Measurements from ENCODE around the gene EDA2R. TPM values are rescaled to one million over a fixed set of nuclear protein-coding genes. Genes with fewer than 3 reads are reported as not detected.

EDA2R gene
- total RNA-seq, 3 donors from 2014 or later: 2.2 to 7.0 (median 6.2) TPM

GRCh38 chrX:66632473-66632872, 6.4 kb downstream of the EDA2R start:
- no peaks in the 10 kb centered on the region for H3K36me3 ChIP-seq
- no peak overlapping the region for H3K4me3 ChIP-seq
- H3K27ac ChIP-seq: no peak overlapping the region
- intact Hi-C loops (cut with DNase I; ENCODE audit: low total_unique reads): no loop called here
- DNase-seq (ENCODE audit: low spot score in 2 of 2): no peak
- H3K9me3 ChIP-seq: no peaks in the 10 kb centered on the region
- peaks cover 0 to 4% of the 10 kb centered on the region in 2 donors for H3K27me3 ChIP-seq
- TF ChIP-seq POLR2AphosphoS5 (IDR thresholded peaks at IDR 0.05) (no peak), POLR2A (IDR thresholded peaks at IDR 0.05) (no peak)
- H3K4me1 ChIP-seq: no peaks in the 10 kb centered on the region

DNA sequence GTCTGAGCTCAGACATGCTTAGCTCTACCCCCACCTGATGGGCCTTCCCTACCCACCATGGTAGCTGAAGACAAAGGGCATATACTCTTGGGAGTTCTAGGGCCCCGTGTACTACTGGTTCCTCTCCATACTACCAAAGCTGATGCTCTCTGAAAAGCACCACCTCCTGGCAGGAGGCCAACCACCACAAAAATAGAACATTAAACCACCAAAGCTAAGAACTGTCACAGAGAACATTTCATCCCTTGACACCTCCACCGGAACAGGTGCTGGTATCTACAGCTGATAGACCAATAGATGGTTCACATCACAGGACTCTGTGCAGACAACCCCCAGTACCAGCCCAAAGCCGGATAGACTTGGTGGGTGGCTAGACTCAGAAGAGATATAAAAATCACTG, 13.4 kb downstream of the EDA2R start:
- H3K4me1 ChIP-seq: no peaks in the 10 kb centered on the region

DNA sequence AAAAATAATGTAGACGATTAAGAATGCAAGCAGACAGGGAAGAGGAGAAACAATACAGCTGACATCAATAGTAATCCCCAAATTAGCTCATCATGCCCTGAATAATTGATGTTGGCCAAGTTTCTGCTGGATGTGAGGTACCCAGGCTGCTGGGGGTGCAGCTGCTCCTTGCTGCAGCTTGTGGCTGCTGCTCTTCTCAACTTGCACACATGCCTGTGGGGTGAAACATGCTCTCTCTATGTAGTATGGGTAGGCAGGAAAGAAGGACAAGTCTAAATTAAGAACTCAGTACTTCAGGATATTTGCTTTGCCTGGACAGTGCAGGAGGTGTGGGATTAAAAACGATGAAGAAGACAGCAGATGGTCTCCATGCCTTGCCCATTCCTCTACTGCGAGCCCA, 16.7 kb downstream of the EDA2R start:
- intact Hi-C loops (cut with DNase I; ENCODE audit: low total_unique reads): no loop called here
- no peak for TF ChIP-seq POLR2A (IDR thresholded peaks at IDR 0.05)
- TF ChIP-seq POLR2AphosphoS5 (IDR thresholded peaks at IDR 0.05): no peak
- H3K4me3 ChIP-seq: no peak overlapping the region
- H3K36me3 ChIP-seq: no peaks in the 10 kb centered on the region
- no peaks in the 10 kb centered on the region for H3K4me1 ChIP-seq
- peaks cover 0 to 5% of the 10 kb centered on the region in 2 donors for H3K27me3 ChIP-seq
- DNase-seq (ENCODE audit: low spot score in 2 of 2): no peak
- no peaks in the 10 kb centered on the region for H3K9me3 ChIP-seq
- no peak overlapping the region for H3K27ac ChIP-seq

More for the DNA sequence above, 13.4 kb downstream of the EDA2R start:
- DNase-seq (ENCODE audit: low spot score in 2 of 2): no peak
- TF ChIP-seq, protein P1, sequence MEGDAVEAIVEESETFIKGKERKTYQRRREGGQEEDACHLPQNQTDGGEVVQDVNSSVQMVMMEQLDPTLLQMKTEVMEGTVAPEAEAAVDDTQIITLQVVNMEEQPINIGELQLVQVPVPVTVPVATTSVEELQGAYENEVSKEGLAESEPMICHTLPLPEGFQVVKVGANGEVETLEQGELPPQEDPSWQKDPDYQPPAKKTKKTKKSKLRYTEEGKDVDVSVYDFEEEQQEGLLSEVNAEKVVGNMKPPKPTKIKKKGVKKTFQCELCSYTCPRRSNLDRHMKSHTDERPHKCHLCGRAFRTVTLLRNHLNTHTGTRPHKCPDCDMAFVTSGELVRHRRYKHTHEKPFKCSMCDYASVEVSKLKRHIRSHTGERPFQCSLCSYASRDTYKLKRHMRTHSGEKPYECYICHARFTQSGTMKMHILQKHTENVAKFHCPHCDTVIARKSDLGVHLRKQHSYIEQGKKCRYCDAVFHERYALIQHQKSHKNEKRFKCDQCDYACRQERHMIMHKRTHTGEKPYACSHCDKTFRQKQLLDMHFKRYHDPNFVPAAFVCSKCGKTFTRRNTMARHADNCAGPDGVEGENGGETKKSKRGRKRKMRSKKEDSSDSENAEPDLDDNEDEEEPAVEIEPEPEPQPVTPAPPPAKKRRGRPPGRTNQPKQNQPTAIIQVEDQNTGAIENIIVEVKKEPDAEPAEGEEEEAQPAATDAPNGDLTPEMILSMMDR (IDR thresholded peaks at IDR 0.05): no peak
- TF ChIP-seq POLR2A (IDR thresholded peaks at IDR 0.05) (no peak), POLR2AphosphoS5 (IDR thresholded peaks at IDR 0.05) (no peak)
- H3K36me3 ChIP-seq: no peaks in the 10 kb centered on the region
- no peaks in the 10 kb centered on the region for H3K9me3 ChIP-seq
- no peak overlapping the region for H3K27ac ChIP-seq
- intact Hi-C loops (cut with DNase I; ENCODE audit: low total_unique reads): no loop called here
- peaks cover 0 to 5% of the 10 kb centered on the region in 2 donors for H3K27me3 ChIP-seq
- no peak overlapping the region for H3K4me3 ChIP-seq

DNA sequence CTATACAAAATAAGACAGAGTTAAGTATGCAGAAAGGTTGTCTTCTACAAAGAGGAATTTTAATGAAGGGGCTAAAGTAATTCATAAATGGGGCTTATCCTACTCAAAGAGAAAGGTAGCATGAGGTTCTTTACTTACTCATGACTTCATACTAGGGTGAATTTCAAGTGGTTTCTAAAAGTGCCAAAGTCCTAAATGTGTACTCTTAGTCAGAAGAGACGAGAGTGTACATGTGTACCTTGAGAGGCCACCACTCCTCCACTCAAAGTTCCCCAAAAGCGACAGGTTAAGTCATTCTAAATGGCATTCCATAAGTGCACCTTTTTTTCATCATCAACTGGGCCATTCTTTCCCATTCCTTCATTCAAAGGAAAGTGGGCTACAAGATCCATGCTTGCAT, 21.9 kb downstream of the EDA2R start:
- H3K9me3 ChIP-seq: no peaks in the 10 kb centered on the region
- no peaks in the 10 kb centered on the region for H3K4me1 ChIP-seq
- no peak overlapping the region for H3K4me3 ChIP-seq
- no peak for DNase-seq (ENCODE audit: low spot score in 2 of 2)
- H3K36me3 ChIP-seq: no peaks in the 10 kb centered on the region
- no peak overlapping the region for H3K27ac ChIP-seq
- intact Hi-C loops (cut with DNase I; ENCODE audit: low total_unique reads): no loop called here
- TF ChIP-seq POLR2A (IDR thresholded peaks at IDR 0.05): no peak
- TF ChIP-seq POLR2AphosphoS5 (IDR thresholded peaks at IDR 0.05): no peak
- TF ChIP-seq, protein P1 (IDR thresholded peaks at IDR 0.05): no peak
- H3K27me3 ChIP-seq: peaks cover 0 to 5% of the 10 kb centered on the region in 2 donors

DNA sequence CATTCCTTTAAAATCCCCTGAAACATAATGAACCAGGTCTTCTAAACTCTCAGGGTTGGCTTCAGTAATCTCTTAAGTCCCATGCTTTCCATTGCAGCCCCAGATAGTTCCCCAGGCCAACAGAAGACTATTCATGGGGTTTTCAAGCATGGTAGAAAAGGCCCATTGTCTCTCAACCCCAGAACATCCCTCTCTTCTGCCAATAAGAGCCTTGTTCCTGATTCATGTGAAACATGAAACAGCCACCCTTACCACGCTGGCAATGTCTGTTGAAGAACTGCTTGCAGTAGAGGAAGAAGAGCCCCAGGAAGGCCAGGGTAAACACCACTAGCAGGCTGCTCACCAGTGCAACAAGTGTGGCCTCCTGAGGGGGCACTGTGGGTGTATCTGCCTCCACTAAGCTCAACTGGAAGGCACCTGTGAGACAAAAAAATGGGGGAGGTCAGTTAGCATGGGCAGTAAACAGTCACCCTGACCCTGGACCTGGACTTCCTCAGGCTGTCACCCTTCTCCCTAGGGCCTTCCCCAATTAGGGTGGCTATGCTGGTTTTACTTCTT, 36.4 kb downstream of the EDA2R start:
- no peaks in the 10 kb centered on the region for H3K36me3 ChIP-seq
- peaks cover 0 to 26% of the 10 kb centered on the region in 2 donors for H3K27me3 ChIP-seq
- no peak for TF ChIP-seq POLR2A (IDR thresholded peaks at IDR 0.05)
- no peak for TF ChIP-seq POLR2AphosphoS5 (IDR thresholded peaks at IDR 0.05)
- TF ChIP-seq, protein P1 (IDR thresholded peaks at IDR 0.05): no peak
- H3K4me1 ChIP-seq: no peaks in the 10 kb centered on the region
- H3K4me3 ChIP-seq: no peak overlapping the region
- H3K9me3 ChIP-seq: peaks cover 0 to 8% of the 10 kb centered on the region in 2 donors
- intact Hi-C loops (cut with DNase I; ENCODE audit: low total_unique reads): no loop called here
- no peak overlapping the region for H3K27ac ChIP-seq
- no peak for DNase-seq (ENCODE audit: low spot score in 2 of 2)

GRCh38 chrX:66601522-66601921, 37.4 kb downstream of the EDA2R start:
- TF ChIP-seq POLR2AphosphoS5 (IDR thresholded peaks at IDR 0.05) (no peak), POLR2A (IDR thresholded peaks at IDR 0.05) (no peak)
- TF ChIP-seq, protein P1 (IDR thresholded peaks at IDR 0.05): no peak

More at GRCh38 chrX:66601522-66601921, 37.4 kb downstream of the EDA2R start:
- Histone ChIP-seq H3K27me3 (peaks cover 0 to 28% of the 10 kb centered on the region in 2 donors), H3K4me1 (no peaks in the 10 kb centered on the region), H3K36me3 (no peaks in the 10 kb centered on the region), H3K4me3 (no peak overlapping the region), H3K9me3 (no peaks in the 10 kb centered on the region), H3K27ac (no peak overlapping the region)
- DNase-seq (ENCODE audit: low spot score in 2 of 2): no peak
- intact Hi-C loops (cut with DNase I; ENCODE audit: low total_unique reads): no loop called here

All from breast epithelium (tissue), 4 donors.